ENCODE data around the gene NOXO1. TPM values are rescaled to one million over a fixed set of nuclear protein-coding genes. Genes with fewer than 3 reads are reported as not detected.

NOXO1 gene
- total RNA-seq, 1 donor: 0.43 TPM

DNA sequence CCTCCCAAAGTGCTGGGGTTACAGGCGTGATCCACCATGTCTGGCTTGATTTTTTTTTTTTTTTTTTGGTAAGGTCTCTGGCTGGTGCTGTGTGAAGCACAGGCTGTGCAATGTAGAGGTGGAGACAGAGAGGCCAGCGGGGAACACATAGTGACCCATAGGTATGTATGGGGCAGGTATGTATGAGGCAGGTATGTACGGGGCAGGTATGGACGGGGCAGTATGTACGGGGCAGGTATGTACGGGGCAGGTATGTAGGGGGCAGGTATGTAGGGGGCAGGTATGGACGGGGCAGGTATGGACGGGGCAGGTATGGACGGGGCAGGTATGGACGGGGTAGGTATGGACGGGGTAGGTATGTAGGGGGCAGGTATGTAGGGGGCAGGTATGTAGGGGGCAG lies 31.8 kb downstream of the NOXO1 start:
- TF ChIP-seq, protein P1, sequence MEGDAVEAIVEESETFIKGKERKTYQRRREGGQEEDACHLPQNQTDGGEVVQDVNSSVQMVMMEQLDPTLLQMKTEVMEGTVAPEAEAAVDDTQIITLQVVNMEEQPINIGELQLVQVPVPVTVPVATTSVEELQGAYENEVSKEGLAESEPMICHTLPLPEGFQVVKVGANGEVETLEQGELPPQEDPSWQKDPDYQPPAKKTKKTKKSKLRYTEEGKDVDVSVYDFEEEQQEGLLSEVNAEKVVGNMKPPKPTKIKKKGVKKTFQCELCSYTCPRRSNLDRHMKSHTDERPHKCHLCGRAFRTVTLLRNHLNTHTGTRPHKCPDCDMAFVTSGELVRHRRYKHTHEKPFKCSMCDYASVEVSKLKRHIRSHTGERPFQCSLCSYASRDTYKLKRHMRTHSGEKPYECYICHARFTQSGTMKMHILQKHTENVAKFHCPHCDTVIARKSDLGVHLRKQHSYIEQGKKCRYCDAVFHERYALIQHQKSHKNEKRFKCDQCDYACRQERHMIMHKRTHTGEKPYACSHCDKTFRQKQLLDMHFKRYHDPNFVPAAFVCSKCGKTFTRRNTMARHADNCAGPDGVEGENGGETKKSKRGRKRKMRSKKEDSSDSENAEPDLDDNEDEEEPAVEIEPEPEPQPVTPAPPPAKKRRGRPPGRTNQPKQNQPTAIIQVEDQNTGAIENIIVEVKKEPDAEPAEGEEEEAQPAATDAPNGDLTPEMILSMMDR (IDR thresholded peaks at IDR 0.05; ENCODE audit: insufficient read depth, low read depth, low read length): no peak

DNA sequence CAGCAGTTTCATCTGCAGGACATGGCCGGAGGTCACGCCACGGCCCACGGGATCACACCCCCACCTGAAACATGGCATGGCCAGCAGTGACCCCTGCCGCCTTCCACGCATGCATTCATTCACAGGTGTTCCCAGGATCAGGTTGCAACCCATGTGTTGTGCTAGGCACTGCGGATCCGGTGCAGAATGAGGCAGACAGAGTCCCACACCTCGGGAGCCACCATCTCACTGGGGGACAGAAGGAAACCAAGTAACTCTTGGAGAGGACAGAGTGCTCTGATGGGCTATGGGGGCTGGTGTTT lies 33.9 kb downstream of the NOXO1 start:
- TF ChIP-seq, protein P1 (IDR thresholded peaks at IDR 0.05; ENCODE audit: insufficient read depth, low read depth, low read length): no peak
- no peak for DNase-seq (ENCODE audit: low read depth)
- no peak overlapping the region for H3K4me3 ChIP-seq (ENCODE audit: low read depth, low read length)

More for the DNA sequence above, 31.8 kb downstream of the NOXO1 start:
- no peak overlapping the region for H3K4me3 ChIP-seq (ENCODE audit: low read depth, low read length)
- DNase-seq (ENCODE audit: low read depth): no peak

DNA sequence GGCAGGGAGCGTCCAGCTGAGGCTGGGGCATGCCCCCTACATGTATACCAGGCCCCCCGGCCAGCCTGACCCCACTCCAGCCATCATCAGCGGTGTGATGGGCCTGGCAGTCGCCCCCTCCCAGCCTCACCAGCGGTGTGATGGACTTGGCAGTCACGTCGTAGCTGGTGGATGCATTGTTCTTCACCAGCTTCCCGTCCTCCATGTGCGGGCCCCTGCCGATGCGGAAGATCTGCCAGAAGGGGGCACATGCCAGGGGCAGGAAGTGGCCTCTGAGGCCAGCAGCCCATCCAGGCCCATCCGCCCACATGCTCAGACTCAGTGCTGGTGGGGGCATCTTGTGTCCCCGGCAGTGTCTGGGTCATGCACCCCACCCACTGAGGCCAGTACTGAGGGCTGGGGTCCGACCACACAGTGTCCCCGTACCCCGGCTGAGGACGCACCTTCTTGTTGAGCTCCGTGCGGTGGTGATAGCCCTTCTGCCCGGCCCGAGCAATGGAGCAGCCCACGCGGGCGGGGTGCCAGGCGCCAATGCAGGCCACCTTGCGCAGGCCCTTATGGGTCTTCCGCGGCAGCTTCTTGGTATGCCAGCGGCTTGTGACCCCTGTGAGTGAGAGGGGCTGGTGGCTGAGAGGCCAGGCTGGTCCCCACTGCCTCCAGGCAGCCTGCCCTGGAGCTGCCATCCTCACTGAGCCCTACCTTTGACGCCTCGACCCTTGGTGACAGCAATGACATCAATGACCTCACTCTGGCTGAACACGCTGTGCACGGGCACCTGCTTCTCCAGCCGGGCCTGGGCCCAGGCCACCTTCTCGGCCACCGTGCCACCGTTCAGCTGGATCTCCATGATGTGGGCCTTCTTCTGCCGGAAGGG lies 34.5 kb downstream of the NOXO1 start:
- TF ChIP-seq, protein P1 (IDR thresholded peaks at IDR 0.05; ENCODE audit: insufficient read depth, low read depth, low read length): no peak
- H3K4me3 ChIP-seq (ENCODE audit: low read depth, low read length): no peak overlapping the region
- DNase-seq (ENCODE audit: low read depth): no peak

DNA sequence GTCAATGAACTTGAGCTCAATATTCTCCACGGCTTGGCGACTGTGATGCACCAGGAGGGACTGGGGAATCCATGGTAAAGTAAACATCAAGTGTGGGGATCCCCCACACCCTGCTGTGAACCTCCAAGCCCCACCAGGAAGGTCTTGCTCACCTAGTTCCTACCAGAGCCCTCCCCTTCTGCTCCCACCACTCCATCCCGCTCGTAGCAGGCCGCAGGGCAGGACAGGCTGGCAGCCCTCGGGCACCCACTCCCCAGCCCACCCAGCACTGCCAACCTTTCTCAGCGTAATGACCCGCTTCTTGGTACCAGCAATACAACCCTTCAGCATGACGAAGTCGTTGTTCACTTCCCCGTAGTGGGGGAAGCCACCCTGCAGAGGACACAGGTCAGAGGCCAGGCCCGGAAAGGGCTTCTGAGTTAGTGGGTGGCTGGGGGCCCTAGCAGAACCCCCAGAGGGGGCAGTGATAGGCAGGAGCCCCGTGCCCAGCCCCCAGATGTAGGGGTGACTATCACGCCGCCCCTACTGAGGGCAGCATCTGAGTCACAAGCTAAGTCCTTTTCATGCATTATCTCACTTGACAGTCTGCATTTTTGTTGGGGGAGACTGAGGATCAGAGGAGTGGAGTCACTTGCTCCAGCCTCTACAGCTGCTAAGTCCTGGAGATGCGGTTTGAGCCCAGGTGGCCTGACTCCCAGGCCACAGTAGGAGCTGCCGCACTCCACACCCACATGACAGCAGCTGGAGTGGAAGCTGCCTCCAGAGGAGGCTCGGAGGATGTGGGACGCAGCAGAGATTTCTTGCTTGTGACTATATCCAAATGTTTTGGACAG lies 35.5 kb downstream of the NOXO1 start:
- no peak for DNase-seq (ENCODE audit: low read depth)
- no peak overlapping the region for H3K4me3 ChIP-seq (ENCODE audit: low read depth, low read length)
- TF ChIP-seq, protein P1 (IDR thresholded peaks at IDR 0.05; ENCODE audit: insufficient read depth, low read depth, low read length): no peak

DNA sequence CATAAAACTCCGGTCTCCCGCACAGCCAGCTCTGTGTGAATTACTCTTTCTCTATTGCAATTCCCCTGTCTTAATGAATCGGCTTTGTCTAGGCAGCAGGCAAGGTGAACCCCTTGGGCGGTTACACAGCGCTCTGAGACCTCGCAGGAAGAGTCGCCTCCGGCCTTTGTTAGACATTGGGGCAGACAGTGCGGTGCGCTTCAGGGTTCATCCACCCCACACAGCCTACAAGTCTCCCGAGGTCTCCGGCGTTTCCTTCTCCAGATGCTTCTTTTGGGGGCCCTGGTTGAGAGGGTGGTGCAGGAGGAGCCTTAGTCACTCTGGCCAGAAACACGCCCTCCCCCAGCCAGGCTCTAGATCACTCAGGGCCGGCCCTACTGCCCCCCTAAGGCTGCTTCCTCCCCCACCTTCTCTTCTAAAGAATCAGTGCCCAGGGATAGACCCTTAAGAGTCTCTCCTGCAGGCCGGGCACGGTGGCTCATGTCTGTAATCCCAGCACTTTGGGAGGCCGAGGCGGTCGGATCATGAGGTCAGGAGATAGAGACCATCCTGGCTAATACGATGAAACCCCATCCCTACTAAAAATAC lies 36.6 kb downstream of the NOXO1 start:
- no peak for DNase-seq (ENCODE audit: low read depth)
- TF ChIP-seq, protein P1 (IDR thresholded peaks at IDR 0.05; ENCODE audit: insufficient read depth, low read depth, low read length): no peak

DNA sequence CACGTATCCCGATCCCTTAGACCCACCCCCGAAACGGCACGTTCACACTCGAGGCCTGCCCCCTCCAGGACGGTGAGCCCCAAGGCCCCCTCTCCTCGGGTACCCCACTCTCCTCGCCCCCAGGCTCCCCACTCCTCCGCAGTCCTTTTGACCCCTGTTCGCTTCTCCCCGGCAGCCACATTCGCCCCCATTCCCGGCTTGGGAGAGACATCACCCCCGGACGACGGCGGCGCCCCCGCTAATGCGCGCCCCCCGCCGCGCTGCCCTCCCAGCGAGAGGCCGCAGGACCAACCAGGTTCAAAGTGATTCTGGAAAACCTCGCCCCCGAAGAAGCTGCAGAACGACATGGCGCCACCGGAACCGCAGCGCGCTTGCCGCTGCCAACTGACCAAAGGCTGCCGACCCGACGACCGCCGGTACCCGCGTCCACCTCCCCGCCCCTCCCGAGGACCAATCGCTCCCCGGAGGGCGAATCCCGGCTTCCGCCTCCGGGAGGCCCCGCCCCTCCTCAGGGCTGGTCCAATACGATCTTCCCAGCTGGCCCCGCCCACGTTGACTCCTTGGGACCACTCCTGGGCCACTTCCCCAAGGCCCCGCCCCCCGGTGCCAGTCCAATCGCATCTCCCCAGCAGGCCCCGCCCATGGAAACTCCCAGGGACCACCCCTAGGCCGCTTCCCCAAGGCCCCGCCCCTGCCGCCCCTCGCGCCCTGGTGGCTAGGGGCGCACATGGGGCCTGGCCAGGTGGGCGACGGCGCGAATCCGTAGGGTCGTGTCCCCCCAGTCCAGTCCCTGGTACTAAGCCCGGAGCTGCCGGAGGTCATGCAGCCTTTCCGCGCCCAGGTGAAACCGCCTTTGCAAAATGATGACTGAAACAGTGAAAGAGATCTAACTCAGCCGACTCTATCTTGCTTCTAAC lies 38.2 kb downstream of the NOXO1 start, which contains the start of gene MSRB1:
TSS of gene MSRB1 (minus strand) at position 390 of the 917 bp plus-strand sequence. CDS start at position 347, 43 bp downstream.
- peak within 1 kb of the TSS; percentile 93 for H3K4me3 ChIP-seq (ENCODE audit: low read depth, low read length)
- DNase-seq (ENCODE audit: low read depth): peak; percentile 98
- TF ChIP-seq, protein P1 (IDR thresholded peaks at IDR 0.05; ENCODE audit: insufficient read depth, low read depth, low read length): no peak

More for the DNA sequence above, 36.6 kb downstream of the NOXO1 start:
- H3K4me3 ChIP-seq (ENCODE audit: low read depth, low read length): no peak overlapping the region

Measured in fibroblast of villous mesenchyme (primary cell).